ENCODE measurements around the gene POLA2.

Gene POLA2

GRCh38 chr11:65309006-65309405 lies 47.2 kb downstream of the POLA2 start:
- no peak for DNase-seq (ENCODE audit: low read depth in 1 of 2, low spot score in 1 of 2)
- in situ Hi-C loops (cut with HindIII; ENCODE audit: low pct_unique_long_range_greater_than_20kb, low sequenced_read_pairs), result no loop called here
- no peak for TF ChIP-seq JUND (IDR thresholded peaks at IDR 0.05; ENCODE audit: low read depth)

- DNase-seq (ENCODE audit: low read depth in 1 of 2, low spot score in 1 of 2), result no peak
- in situ Hi-C loops (cut with HindIII; ENCODE audit: low pct_unique_long_range_greater_than_20kb, low sequenced_read_pairs), result no loop called here
- no peak for TF ChIP-seq JUND (IDR thresholded peaks at IDR 0.05; ENCODE audit: low read depth)
Measured at GRCh38 chr11:65310215-65310614, 48.5 kb downstream of the POLA2 start.

GRCh38 chr11:65310736-65311135 lies 49.0 kb downstream of the POLA2 start:
- no peak for TF ChIP-seq JUND (IDR thresholded peaks at IDR 0.05; ENCODE audit: low read depth)
- in situ Hi-C loops (cut with HindIII; ENCODE audit: low pct_unique_long_range_greater_than_20kb, low sequenced_read_pairs), result no loop called here
- DNase-seq (ENCODE audit: low read depth in 1 of 2, low spot score in 1 of 2), result no peak

GRCh38 chr11:65311170-65311678 lies 49.5 kb downstream of the POLA2 start:
- in situ Hi-C loops (cut with HindIII; ENCODE audit: low pct_unique_long_range_greater_than_20kb, low sequenced_read_pairs), result no loop called here
- TF ChIP-seq JUND (IDR thresholded peaks at IDR 0.05; ENCODE audit: low read depth), result no peak
- no peak for DNase-seq (ENCODE audit: low read depth in 1 of 2, low spot score in 1 of 2)

- TF ChIP-seq JUND (IDR thresholded peaks at IDR 0.05; ENCODE audit: low read depth), result no peak
- in situ Hi-C loops (cut with HindIII; ENCODE audit: low pct_unique_long_range_greater_than_20kb, low sequenced_read_pairs), result no loop called here
- DNase-seq (ENCODE audit: low read depth in 1 of 2, low spot score in 1 of 2), result peak; percentile 84 to 92
Measured at GRCh38 chr11:65314501-65315203, 52.9 kb downstream of the POLA2 start, which contains the start of gene CDC42EP2. CDC42EP2 (plus strand) TSS chr11:65314866; CDS start chr11:65320899, 6,033 bp downstream.

- DNase-seq (ENCODE audit: low read depth in 1 of 2, low spot score in 1 of 2), result peak; percentile 63 to 64
- TF ChIP-seq JUND (IDR thresholded peaks at IDR 0.05; ENCODE audit: low read depth), result no peak
- in situ Hi-C loops (cut with HindIII; ENCODE audit: low pct_unique_long_range_greater_than_20kb, low sequenced_read_pairs), result no loop called here
Measured at GRCh38 chr11:65315204-65315865, 53.6 kb downstream of the POLA2 start.

- TF ChIP-seq JUND (IDR thresholded peaks at IDR 0.05; ENCODE audit: low read depth), result no peak
- in situ Hi-C loops (cut with HindIII; ENCODE audit: low pct_unique_long_range_greater_than_20kb, low sequenced_read_pairs), result no loop called here
- no peak for DNase-seq (ENCODE audit: low read depth in 1 of 2, low spot score in 1 of 2)
Measured at GRCh38 chr11:65315866-65316226, 54.1 kb downstream of the POLA2 start.

GRCh38 chr11:65316227-65317024 lies 54.7 kb downstream of the POLA2 start:
- no peak for TF ChIP-seq JUND (IDR thresholded peaks at IDR 0.05; ENCODE audit: low read depth)
- DNase-seq (ENCODE audit: low read depth in 1 of 2, low spot score in 1 of 2), result no peak
- in situ Hi-C loops (cut with HindIII; ENCODE audit: low pct_unique_long_range_greater_than_20kb, low sequenced_read_pairs), result no loop called here

- no peak for TF ChIP-seq JUND (IDR thresholded peaks at IDR 0.05; ENCODE audit: low read depth)
- peak in 1 of 2 experiments; percentile 74 for DNase-seq (ENCODE audit: low read depth in 1 of 2, low spot score in 1 of 2)
- in situ Hi-C loops (cut with HindIII; ENCODE audit: low pct_unique_long_range_greater_than_20kb, low sequenced_read_pairs), result no loop called here
Measured at GRCh38 chr11:65317025-65317786, 55.4 kb downstream of the POLA2 start.

GRCh38 chr11:65320386-65321075 lies 58.8 kb downstream of the POLA2 start:
- no peak for TF ChIP-seq JUND (IDR thresholded peaks at IDR 0.05; ENCODE audit: low read depth)
- in situ Hi-C loops (cut with HindIII; ENCODE audit: low pct_unique_long_range_greater_than_20kb, low sequenced_read_pairs), result no loop called here

GRCh38 chr11:65321076-65321475 lies 59.3 kb downstream of the POLA2 start:
- no peak for DNase-seq (ENCODE audit: low read depth in 1 of 2, low spot score in 1 of 2)
- in situ Hi-C loops (cut with HindIII; ENCODE audit: low pct_unique_long_range_greater_than_20kb, low sequenced_read_pairs), result no loop called here
- no peak for TF ChIP-seq JUND (IDR thresholded peaks at IDR 0.05; ENCODE audit: low read depth)

More at GRCh38 chr11:65320386-65321075, 58.8 kb downstream of the POLA2 start:
- no peak for DNase-seq (ENCODE audit: low read depth in 1 of 2, low spot score in 1 of 2)
